ENCODE results near the gene CEMP1. TPM values are rescaled to one million over a fixed set of nuclear protein-coding genes. Genes with fewer than 3 reads are reported as not detected.

Gene CEMP1
- total RNA-seq, 1 donor from 2014 or later = not detected

GRCh38 chr16:2508722-2509400 is 22.3 kb downstream of the CEMP1 start:
- no peak for DNase-seq (ENCODE audit: low spot score in 2 of 2)
- intact Hi-C loops (cut with DNase I) = no loop called here
- no peak for TF ChIP-seq CTCF (IDR thresholded peaks at IDR 0.05)

DNA sequence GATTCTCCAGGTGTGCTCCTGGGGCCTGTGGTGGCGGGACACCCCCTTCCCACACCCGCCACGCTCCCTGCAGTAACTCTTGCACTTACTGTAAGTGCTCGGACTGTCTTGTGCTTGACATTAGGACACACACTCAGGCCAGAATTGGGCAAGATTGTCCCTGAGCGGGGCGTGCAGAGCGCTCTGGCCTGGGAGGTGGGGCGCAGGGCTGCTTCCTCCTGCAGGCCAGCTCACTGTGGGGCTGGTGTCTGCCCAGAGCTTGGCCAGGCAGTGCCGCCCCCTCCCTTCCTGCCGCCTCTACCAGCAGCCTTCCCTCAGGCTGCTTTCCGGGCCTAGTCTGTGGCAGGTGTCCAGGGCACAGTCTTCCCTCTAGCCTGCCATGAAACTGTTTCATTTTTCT is 23.5 kb downstream of the CEMP1 start:
- intact Hi-C loops (cut with DNase I) = no loop called here
- H3K27ac ChIP-seq = peak overlapping the region in 1 of 2 donors; percentile 21
- no peak for DNase-seq (ENCODE audit: low spot score in 2 of 2)
- H3K4me3 ChIP-seq = no peak overlapping the region
- TF ChIP-seq CTCF (IDR thresholded peaks at IDR 0.05) = no peak
- H3K36me3 ChIP-seq = no peaks in the 10 kb centered on the region
- peaks cover 0 to under 1% of the 10 kb centered on the region in 2 donors for H3K4me1 ChIP-seq
- H3K9me3 ChIP-seq = no peaks in the 10 kb centered on the region
- H3K27me3 ChIP-seq = no peaks in the 10 kb centered on the region

More at GRCh38 chr16:2508722-2509400, 22.3 kb downstream of the CEMP1 start:
- Histone ChIP-seq H3K27me3 (no peaks in the 10 kb centered on the region), H3K27ac (no peak overlapping the region), H3K9me3 (no peaks in the 10 kb centered on the region), H3K36me3 (no peaks in the 10 kb centered on the region), H3K4me3 (no peak overlapping the region), H3K4me1 (peaks cover 0 to 7% of the 10 kb centered on the region in 2 donors)

- Histone ChIP-seq H3K4me1 (no peaks in the 10 kb centered on the region), H3K27ac (peak overlapping the region in 1 of 2 donors; percentile 21), H3K4me3 (no peak overlapping the region), H3K9me3 (no peaks in the 10 kb centered on the region), H3K27me3 (no peaks in the 10 kb centered on the region), H3K36me3 (no peaks in the 10 kb centered on the region)
- TF ChIP-seq CTCF (IDR thresholded peaks at IDR 0.05) = no peak
- intact Hi-C loops (cut with DNase I) = no loop called here
- no peak for DNase-seq (ENCODE audit: low spot score in 2 of 2)
These were observed 24.1 kb downstream of the CEMP1 start for GRCh38 chr16:2507052-2507659.

DNA sequence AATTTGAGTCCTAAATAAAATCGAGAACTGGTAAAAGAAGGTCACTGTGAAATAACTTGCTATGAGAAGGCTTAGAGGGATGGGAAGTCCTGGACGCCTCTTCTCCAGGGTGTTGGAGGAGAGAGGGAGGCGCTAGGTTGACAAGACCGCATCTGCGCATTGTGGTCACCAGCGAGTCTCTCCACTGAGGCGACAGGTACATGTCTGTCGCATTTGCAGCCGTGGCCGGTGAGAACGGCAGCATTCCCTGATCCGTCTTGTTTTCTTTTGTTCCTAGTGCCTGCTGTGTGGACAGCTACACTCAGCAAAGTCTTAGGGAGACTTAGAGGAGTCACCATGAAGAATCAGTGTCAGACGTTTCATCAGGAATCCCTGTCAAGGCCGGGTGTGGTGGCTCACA is 25.5 kb downstream of the CEMP1 start:
- TF ChIP-seq CTCF (IDR thresholded peaks at IDR 0.05) = no peak
- H3K27ac ChIP-seq = no peak overlapping the region
- intact Hi-C loops (cut with DNase I) = no loop called here
- no peak for DNase-seq (ENCODE audit: low spot score in 2 of 2)
- H3K9me3 ChIP-seq = no peaks in the 10 kb centered on the region
- no peaks in the 10 kb centered on the region for H3K36me3 ChIP-seq
- peaks cover 0 to 7% of the 10 kb centered on the region in 2 donors for H3K4me1 ChIP-seq
- no peaks in the 10 kb centered on the region for H3K27me3 ChIP-seq
- H3K4me3 ChIP-seq = no peak overlapping the region

DNA sequence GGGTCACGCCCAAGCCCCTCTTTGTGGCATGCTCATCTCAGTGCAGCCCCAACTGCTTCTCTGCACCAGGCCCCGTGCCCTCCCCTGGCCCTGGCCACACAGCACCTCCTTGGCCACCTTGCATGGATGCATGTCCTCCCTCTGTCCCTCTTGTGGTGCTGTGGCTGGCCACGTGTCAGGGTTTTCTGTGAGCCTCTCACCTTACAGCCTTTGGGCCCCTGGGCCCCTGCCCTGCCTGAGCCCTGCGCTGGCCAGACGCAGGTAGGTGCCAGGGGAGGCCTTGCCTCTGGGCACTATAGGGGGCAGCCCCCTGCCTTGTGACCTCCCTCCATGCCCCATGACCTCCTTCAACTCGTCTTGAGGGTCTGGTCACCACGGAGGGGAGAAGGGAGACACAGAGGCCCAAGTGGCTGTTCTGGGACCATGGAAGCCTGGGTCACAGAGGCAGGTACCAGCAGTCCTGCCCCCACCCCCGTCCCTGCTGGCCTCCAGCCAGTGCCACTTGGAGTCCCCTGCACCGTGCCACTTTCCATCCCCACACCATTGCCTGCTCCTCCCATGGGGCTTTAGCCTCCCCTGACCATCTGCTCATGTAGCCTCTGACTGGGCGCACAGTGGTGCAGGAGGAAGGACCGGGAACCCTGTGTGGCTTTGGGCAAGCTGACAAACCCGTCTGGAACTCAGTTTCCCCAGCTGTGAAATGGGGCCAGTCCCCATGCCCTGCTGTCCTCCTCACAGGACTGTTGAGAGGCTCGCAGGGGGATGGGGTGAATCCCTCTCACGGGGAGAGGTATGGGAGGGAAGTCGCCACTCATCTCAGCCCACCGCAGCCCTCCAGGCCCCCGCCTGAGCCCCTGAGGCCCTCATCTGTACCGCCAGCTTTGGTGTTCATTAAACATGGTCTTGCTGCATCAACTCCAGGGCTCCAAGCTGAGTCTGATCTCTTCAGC is 29.0 kb downstream of the CEMP1 start:
- no peaks in the 10 kb centered on the region for H3K9me3 ChIP-seq
- H3K4me1 ChIP-seq = peaks cover 12 to 27% of the 10 kb centered on the region in 2 donors
- H3K4me3 ChIP-seq = no peak overlapping the region
- H3K27me3 ChIP-seq = no peaks in the 10 kb centered on the region
- H3K36me3 ChIP-seq = no peaks in the 10 kb centered on the region
- DNase-seq (ENCODE audit: low spot score in 2 of 2) = no peak
- TF ChIP-seq CTCF (IDR thresholded peaks at IDR 0.05) = no peak
- H3K27ac ChIP-seq = no peak overlapping the region
- intact Hi-C loops (cut with DNase I) = loop anchor here (1.0 to 5.0 kb wide), 3 partner anchors 27 to 162 kb away; partner anchors contain the start of genes ABCA3, CCNF and TBC1D24

Measured in ascending aorta (tissue), 2 donors.